Kidney (tissue), 14 donors: ENCODE data around the gene TNFAIP1. TPM values are rescaled to one million over a fixed set of nuclear protein-coding genes. Genes with fewer than 3 reads are reported as not detected.

Experiments
- DNase-seq, 5 donors: peaks; one replicate each; pipeline ENCODE4 v3.0.0-alpha.2; 2013 to 2020
- FAIRE-seq: peaks from 2 replicates; lab custom pipeline; 2012; peaks lifted over from hg19 to GRCh38; lab: Jason Lieb, UNC
- H3K27ac ChIP-seq, 2 donors: one replicate each; pipeline ENCODE4 v1.7.0; 2013; ENCODE audit warnings: low read depth in 2 of 2, low read length in 2 of 2, inconsistent platforms in 1 of 2
- H3K27me3 ChIP-seq: one replicate; pipeline ENCODE4 v1.7.1; 2013; ENCODE audit warnings: low read length, inconsistent platforms; ENCODE audit not compliant: control insufficient read depth, insufficient read depth
- H3K36me3 ChIP-seq, 3 donors: one replicate each; pipeline versions ENCODE4 v1.7.0 to v1.7.1; 2013; ENCODE audit warnings: low read length in 3 of 3, control low read depth in 1 of 3, inconsistent platforms in 1 of 3; ENCODE audit not compliant: insufficient read depth in 3 of 3, control insufficient read depth in 2 of 3
- H3K4me1 ChIP-seq, 3 donors: one replicate each; pipeline versions ENCODE4 v1.7.0 to v1.7.1; 2013; ENCODE audit warnings: low read length in 3 of 3, inconsistent platforms in 1 of 3, low read depth in 1 of 3; ENCODE audit not compliant: control insufficient read depth in 2 of 3, insufficient read depth in 2 of 3
- H3K4me3 ChIP-seq, 3 donors: one replicate each; pipeline versions ENCODE4 v1.7.0 to v1.8.1; 2013; ENCODE audit warnings: low read length in 3 of 3, control low read depth in 1 of 3, inconsistent platforms in 1 of 3
- H3K9ac ChIP-seq, 3 donors: one replicate each; pipeline versions ENCODE4 v1.7.0 to v1.7.1; 2013; ENCODE audit warnings: low read length in 3 of 3, control low read depth in 1 of 3, inconsistent platforms in 1 of 3
- H3K9me3 ChIP-seq, 3 donors: one replicate each; pipeline versions ENCODE4 v1.7.0 to v1.7.1; 2013; ENCODE audit warnings: low read length in 3 of 3, control low read depth in 1 of 3, inconsistent platforms in 1 of 3; ENCODE audit not compliant: control insufficient read depth in 2 of 3, insufficient read depth in 1 of 3
- CTCF ChIP-seq: IDR thresholded peaks from 3 replicates; pipeline ENCODE4 v1.5.1; 2012; ENCODE audit warnings: mild to moderate bottlenecking, moderate library complexity, borderline replicate concordance; ENCODE audit not compliant: insufficient read depth; ENCODE audit errors: extremely low read depth
- intact Hi-C: fragments of 100-400 bp; cut with DNase I; formaldehyde crosslinking; loops from one replicate; pipeline ENCODE4 v1.11.1; 2022
- polyA plus RNA-seq: library from polyadenylated mRNA; stranded (reverse); fragments of 350-450 nt; fragmentation: Illumina TruSeq; extraction: RNeasy Lipid Tissue Mini Kit (QIAGEN cat#74804); gene quantifications from one replicate; pipeline ENCODE4 v1.2.3, GENCODE V29; 2014; ENCODE audit warnings: low read depth, low replicate concordance; ENCODE audit not compliant: insufficient read depth
- total RNA-seq: library from RNA; stranded (reverse); fragmentation: NEBNext Ultra II Directional; extraction: Animal tissue kit (Norgen Biotek cat#: 25700); gene quantifications from one replicate; pipeline ENCODE4 v1.2.1, GENCODE V29; 2021
- donor health status: control.
- donor health status: control.
- donor health status: control.
- donor health status: control.
- donor health status: control.
- donor health status: DM: yes; HTN: yes; CAD: no.
- donor health status: Normal renal cell carcinoma (clear cell type).

TNFAIP1 gene
- total and polyA plus RNA-seq, 2 donors from 2014 or later, result 28.9 to 83.9 TPM

- no peak for DNase-seq
- intact Hi-C loops, result no loop called here
- no peak overlapping the region for H3K27ac ChIP-seq
These were observed 11.3 kb upstream of the TNFAIP1 start for GRCh38 chr17:28324267-28324745.

GRCh38 chr17:28324781-28325180, 10.8 kb upstream of the TNFAIP1 start:
- DNase-seq (no peak), FAIRE-seq (no peak)
- no peak overlapping the region for H3K27ac ChIP-seq
- no peak overlapping the region for H3K4me3 ChIP-seq
- no peak for TF ChIP-seq CTCF
- H3K36me3 ChIP-seq, result peaks cover 4 to 24% (median 11%) of the 10 kb centered on the region in 3 donors
- H3K9me3 ChIP-seq, result no peaks in the 10 kb centered on the region
- peaks cover 0 to 3% (median under 1%) of the 10 kb centered on the region in 3 donors for H3K4me1 ChIP-seq
- no peak overlapping the region for H3K9ac ChIP-seq
- intact Hi-C loops, result no loop called here
- H3K27me3 ChIP-seq, result no peaks in the 10 kb centered on the region

More at GRCh38 chr17:28324267-28324745, 11.3 kb upstream of the TNFAIP1 start:
- no peak overlapping the region for H3K4me3 ChIP-seq
- FAIRE-seq, result no peak
- peaks cover 0 to 5% (median 3%) of the 10 kb centered on the region in 3 donors for H3K4me1 ChIP-seq
- TF ChIP-seq CTCF, result no peak
- H3K36me3 ChIP-seq, result peaks cover 3 to 22% (median 11%) of the 10 kb centered on the region in 3 donors
- no peak overlapping the region for H3K9ac ChIP-seq
- no peaks in the 10 kb centered on the region for H3K27me3 ChIP-seq
- H3K9me3 ChIP-seq, result no peaks in the 10 kb centered on the region

- peaks cover 4 to 24% (median 11%) of the 10 kb centered on the region in 3 donors for H3K36me3 ChIP-seq
- no peak overlapping the region for H3K4me3 ChIP-seq
- DNase-seq (peak in 1 of 5 donors; percentile 31), FAIRE-seq (no peak)
- no peaks in the 10 kb centered on the region for H3K9me3 ChIP-seq
- H3K9ac ChIP-seq, result no peak overlapping the region
- H3K4me1 ChIP-seq, result no peaks in the 10 kb centered on the region
- TF ChIP-seq CTCF, result no peak
- no peaks in the 10 kb centered on the region for H3K27me3 ChIP-seq
- H3K27ac ChIP-seq, result no peak overlapping the region
- intact Hi-C loops, result no loop called here
These were observed 10.3 kb upstream of the TNFAIP1 start for GRCh38 chr17:28325211-28325610.

DNA sequence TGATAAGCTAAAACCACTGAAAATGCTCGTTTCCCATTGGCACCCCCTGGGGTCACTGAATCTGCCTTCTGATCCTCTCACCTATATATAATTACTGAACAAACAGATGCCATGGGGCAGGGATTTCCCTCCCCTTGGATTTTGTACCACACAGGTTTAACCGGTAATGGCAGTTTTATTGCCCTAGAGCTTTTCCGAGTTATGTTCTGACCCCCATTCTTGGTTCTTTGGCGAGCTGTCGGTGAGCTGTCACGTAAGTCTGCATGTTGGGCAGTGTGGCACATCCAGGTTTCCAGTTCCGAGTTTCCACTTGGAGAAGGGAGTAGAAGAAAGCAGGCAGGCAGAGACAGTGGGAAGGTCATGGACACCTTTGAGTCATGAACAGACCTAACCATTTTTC, 9.4 kb upstream of the TNFAIP1 start:
- H3K27ac ChIP-seq, result no peak overlapping the region
- H3K27me3 ChIP-seq, result no peaks in the 10 kb centered on the region
- no peak overlapping the region for H3K4me3 ChIP-seq
- intact Hi-C loops, result no loop called here
- H3K36me3 ChIP-seq, result peaks cover 10 to 28% (median 11%) of the 10 kb centered on the region in 3 donors
- H3K4me1 ChIP-seq, result no peaks in the 10 kb centered on the region
- no peak overlapping the region for H3K9ac ChIP-seq
- no peak for TF ChIP-seq CTCF
- H3K9me3 ChIP-seq, result no peaks in the 10 kb centered on the region
- FAIRE-seq (no peak), DNase-seq (no peak)
